Panc1 (cell line): ENCODE results near the gene SPARC. TPM values are rescaled to one million over a fixed set of nuclear protein-coding genes. Genes with fewer than 3 reads are reported as not detected.

ENCODE experiments used
- ATAC-seq: fragments of 200-7000 bp; cut with Tn5 transposase; 2 replicates; pipeline ENCODE4 v1.9.1; 2020; ENCODE audit warnings: mild to moderate bottlenecking, moderate library complexity
- BruUV-seq: library from RNA; stranded (reverse); fragments of 400-500 nt; replicated peaks from 2 replicates; lab custom pipeline; 2021; lab: Mats Ljungman, UMichigan
- CTCF ChIA-PET: fragments of 300-600 bp; sonication (Branson Sonifier 250); formaldehyde crosslinking; loops from one replicate; lab custom pipeline; 2022; ENCODE audit warnings: antibody characterized with exemption; lab: Charles Lee
- POLR2A ChIA-PET: fragments of 300-600 bp; sonication (Branson Sonifier 250); formaldehyde crosslinking; loops from one replicate; lab custom pipeline; 2022; ENCODE audit warnings: antibody characterized with exemption; lab: Charles Lee
- DNase-seq: peaks from one replicate; pipeline ENCODE4 v3.0.0-alpha.2; 2010; ENCODE audit warnings: low read depth, low spot score
- H3K27ac ChIP-seq: 2 replicates; pipeline ENCODE4 v1.5.1; 2011; ENCODE audit warnings: mild to moderate bottlenecking, low read length, inconsistent platforms
- H3K27me3 ChIP-seq: fragments of 200-500 bp; sonication (Bioruptor generic); 2 replicates; pipeline ENCODE4 v1.6.0; 2014; ENCODE audit warnings: low read length, inconsistent platforms; ENCODE audit not compliant: control insufficient read depth, insufficient read depth
- H3K36me3 ChIP-seq: fragments of 200-500 bp; sonication (Bioruptor generic); 2 replicates; pipeline ENCODE4 v1.5.1; 2014; ENCODE audit warnings: inconsistent platforms, mild to moderate bottlenecking, low read length, moderate library complexity; ENCODE audit not compliant: control insufficient read depth, insufficient read depth
- H3K4me1 ChIP-seq: 2 replicates; pipeline ENCODE4 v1.5.1; 2011; ENCODE audit warnings: inconsistent platforms, mild to moderate bottlenecking, low read length, moderate library complexity; ENCODE audit not compliant: control insufficient read depth, insufficient read depth
- H3K4me3 ChIP-seq, 2 experiments: 2 replicates each; pipeline ENCODE4 v1.5.1; 2011 to 2012; ENCODE audit warnings: low read depth in 2 of 2, low read length in 2 of 2, mild to moderate bottlenecking in 2 of 2, inconsistent platforms in 1 of 2, moderate library complexity in 1 of 2
- H3K9me3 ChIP-seq: fragments of 200-500 bp; sonication (Bioruptor generic); 2 replicates; pipeline ENCODE4 v1.5.1; 2014; ENCODE audit warnings: low read depth, mild to moderate bottlenecking, inconsistent platforms, low read length, moderate library complexity; ENCODE audit not compliant: control insufficient read depth, insufficient read depth
- POLR2AphosphoS5 ChIP-seq: IDR thresholded peaks from 2 replicates; pipeline ENCODE4 v1.6.1; 2012; ENCODE audit warnings: mild to moderate bottlenecking, low read depth, low read length, moderate library complexity
- SIN3A ChIP-seq: IDR thresholded peaks from 2 replicates; pipeline ENCODE4 v1.6.1; 2012; ENCODE audit warnings: low read depth, mild to moderate bottlenecking, low read length, moderate library complexity, borderline replicate concordance; ENCODE audit not compliant: insufficient read depth
- TCF7L2 ChIP-seq: IDR thresholded peaks from 2 replicates; pipeline ENCODE4 v1.6.1; 2011; ENCODE audit warnings: mild to moderate bottlenecking, low read depth, low read length, inconsistent platforms
- in situ Hi-C: cut with HindIII; loops from 2 replicates; pipeline ENCODE4 v1.10.0; 2016; ENCODE audit warnings: low sequenced_read_pairs, low pct_unique_long_range_greater_than_20kb
- intact Hi-C: fragments of 100-400 bp; cut with micrococcal nuclease; formaldehyde crosslinking; loops from one replicate; pipeline ENCODE4 v1.10.0; 2022; ENCODE audit not compliant: unreplicated experiment
- total RNA-seq: library from RNA; stranded (reverse); gene quantifications from one replicate; pipeline ENCODE4 v1.2.1, GENCODE V29; 2021; ENCODE audit not compliant: unreplicated experiment
- TF ChIP-seq, protein P1 (sequence below): fragments of 450-650 bp; IDR thresholded peaks from 2 replicates; pipeline ENCODE4 v1.5.1; 2017; ENCODE audit warnings: mild to moderate bottlenecking
- TF ChIP-seq, protein P2 (sequence below), 2 experiments: IDR thresholded peaks; 2 replicates each; pipeline ENCODE4 v1.6.1; 2011 to 2012; ENCODE audit warnings: low read depth in 2 of 2, control low read depth in 1 of 2, low read length in 1 of 2, mild to moderate bottlenecking in 1 of 2, moderate library complexity in 1 of 2; ENCODE audit not compliant: insufficient read depth in 1 of 2

Gene SPARC
- total RNA-seq, 1 experiment from 2014 or later = 228 TPM

DNA sequence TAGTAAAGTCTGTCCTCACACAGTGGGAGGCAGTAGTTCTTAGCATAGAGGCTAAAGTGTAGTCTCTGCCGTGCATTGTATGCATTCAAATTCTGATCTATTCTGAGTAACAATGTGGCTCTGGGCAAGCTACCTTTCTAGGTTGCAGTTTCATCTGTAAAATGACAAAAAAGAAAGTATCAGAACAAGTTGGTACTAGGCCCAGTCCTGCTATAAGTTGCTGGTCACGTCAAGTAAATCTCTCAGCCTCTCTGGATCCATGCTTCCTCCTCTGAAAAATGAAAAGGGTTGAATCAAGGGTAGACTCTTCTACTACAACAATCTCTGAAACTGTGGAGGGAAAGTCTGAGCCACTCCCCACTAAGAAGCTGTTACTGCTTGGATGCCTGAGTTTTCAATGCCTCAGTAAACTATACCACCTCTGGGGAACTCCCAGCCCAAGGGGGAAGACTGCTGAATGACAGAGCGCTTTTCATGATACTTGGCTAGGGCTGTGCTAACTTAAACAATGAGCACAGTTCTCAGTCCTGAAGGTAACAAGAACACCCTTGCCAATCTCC, 34.5 kb upstream of the SPARC start:
- H3K27me3 ChIP-seq = no peaks in the 10 kb centered on the region
- H3K4me1 ChIP-seq = peaks cover 14% of the 10 kb centered on the region
- no peak for ATAC-seq
- H3K27ac ChIP-seq = peak overlapping the region; percentile 54; the same call in 1 of the 2 replicates
- BruUV-seq = no TSS peak
- intact Hi-C loops = no loop called here
- ChIA-PET POLR2A (no interaction called here), CTCF (no interaction called here)
- DNase-seq = no peak
- H3K4me3 ChIP-seq = no peak overlapping the region
- no peaks in the 10 kb centered on the region for H3K36me3 ChIP-seq
- in situ Hi-C loops = no loop called here
- no peak for TF ChIP-seq SIN3A
- TF ChIP-seq, protein P1, sequence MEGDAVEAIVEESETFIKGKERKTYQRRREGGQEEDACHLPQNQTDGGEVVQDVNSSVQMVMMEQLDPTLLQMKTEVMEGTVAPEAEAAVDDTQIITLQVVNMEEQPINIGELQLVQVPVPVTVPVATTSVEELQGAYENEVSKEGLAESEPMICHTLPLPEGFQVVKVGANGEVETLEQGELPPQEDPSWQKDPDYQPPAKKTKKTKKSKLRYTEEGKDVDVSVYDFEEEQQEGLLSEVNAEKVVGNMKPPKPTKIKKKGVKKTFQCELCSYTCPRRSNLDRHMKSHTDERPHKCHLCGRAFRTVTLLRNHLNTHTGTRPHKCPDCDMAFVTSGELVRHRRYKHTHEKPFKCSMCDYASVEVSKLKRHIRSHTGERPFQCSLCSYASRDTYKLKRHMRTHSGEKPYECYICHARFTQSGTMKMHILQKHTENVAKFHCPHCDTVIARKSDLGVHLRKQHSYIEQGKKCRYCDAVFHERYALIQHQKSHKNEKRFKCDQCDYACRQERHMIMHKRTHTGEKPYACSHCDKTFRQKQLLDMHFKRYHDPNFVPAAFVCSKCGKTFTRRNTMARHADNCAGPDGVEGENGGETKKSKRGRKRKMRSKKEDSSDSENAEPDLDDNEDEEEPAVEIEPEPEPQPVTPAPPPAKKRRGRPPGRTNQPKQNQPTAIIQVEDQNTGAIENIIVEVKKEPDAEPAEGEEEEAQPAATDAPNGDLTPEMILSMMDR = no peak
- TF ChIP-seq, protein P2, sequence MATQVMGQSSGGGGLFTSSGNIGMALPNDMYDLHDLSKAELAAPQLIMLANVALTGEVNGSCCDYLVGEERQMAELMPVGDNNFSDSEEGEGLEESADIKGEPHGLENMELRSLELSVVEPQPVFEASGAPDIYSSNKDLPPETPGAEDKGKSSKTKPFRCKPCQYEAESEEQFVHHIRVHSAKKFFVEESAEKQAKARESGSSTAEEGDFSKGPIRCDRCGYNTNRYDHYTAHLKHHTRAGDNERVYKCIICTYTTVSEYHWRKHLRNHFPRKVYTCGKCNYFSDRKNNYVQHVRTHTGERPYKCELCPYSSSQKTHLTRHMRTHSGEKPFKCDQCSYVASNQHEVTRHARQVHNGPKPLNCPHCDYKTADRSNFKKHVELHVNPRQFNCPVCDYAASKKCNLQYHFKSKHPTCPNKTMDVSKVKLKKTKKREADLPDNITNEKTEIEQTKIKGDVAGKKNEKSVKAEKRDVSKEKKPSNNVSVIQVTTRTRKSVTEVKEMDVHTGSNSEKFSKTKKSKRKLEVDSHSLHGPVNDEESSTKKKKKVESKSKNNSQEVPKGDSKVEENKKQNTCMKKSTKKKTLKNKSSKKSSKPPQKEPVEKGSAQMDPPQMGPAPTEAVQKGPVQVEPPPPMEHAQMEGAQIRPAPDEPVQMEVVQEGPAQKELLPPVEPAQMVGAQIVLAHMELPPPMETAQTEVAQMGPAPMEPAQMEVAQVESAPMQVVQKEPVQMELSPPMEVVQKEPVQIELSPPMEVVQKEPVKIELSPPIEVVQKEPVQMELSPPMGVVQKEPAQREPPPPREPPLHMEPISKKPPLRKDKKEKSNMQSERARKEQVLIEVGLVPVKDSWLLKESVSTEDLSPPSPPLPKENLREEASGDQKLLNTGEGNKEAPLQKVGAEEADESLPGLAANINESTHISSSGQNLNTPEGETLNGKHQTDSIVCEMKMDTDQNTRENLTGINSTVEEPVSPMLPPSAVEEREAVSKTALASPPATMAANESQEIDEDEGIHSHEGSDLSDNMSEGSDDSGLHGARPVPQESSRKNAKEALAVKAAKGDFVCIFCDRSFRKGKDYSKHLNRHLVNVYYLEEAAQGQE (IDR thresholded peaks at IDR 0.05; ENCODE audit: insufficient read depth in 1 of 2, low read depth in 2 of 2, low read length in 1 of 2) = no peak
- no peak for TF ChIP-seq POLR2AphosphoS5
- TF ChIP-seq TCF7L2 = no peak
- no peaks in the 10 kb centered on the region for H3K9me3 ChIP-seq

DNA sequence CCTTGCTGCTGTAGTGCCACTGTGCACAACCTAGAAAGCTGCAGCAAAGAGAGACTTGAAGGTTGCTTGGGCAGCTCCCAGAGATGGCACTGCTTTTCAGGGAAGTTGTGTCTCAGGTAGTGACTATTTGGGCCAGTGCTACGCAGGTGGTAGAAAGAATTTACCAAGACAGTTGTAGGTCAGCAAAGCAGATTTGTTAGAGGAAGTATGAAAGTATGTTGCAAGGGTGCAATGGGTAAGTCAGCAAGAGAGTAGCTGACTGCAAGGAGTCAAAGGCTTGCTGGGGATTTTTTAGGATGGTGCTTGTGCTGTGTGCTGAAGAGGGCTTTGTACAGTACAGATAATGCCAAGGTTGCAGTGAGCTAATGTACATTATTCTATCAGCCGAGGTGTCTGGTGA, 33.5 kb upstream of the SPARC start:
- TF ChIP-seq, protein P2 (IDR thresholded peaks at IDR 0.05; ENCODE audit: insufficient read depth in 1 of 2, low read depth in 2 of 2, low read length in 1 of 2) = no peak
- TF ChIP-seq, protein P1 = no peak
- TF ChIP-seq POLR2AphosphoS5 = no peak
- TF ChIP-seq SIN3A = no peak
- no peak for TF ChIP-seq TCF7L2
- Histone ChIP-seq H3K9me3 (no peaks in the 10 kb centered on the region), H3K4me1 (peaks cover 14% of the 10 kb centered on the region), H3K27me3 (no peaks in the 10 kb centered on the region), H3K27ac (peak overlapping the region; percentile 66; the same call in 1 of the 2 replicates), H3K36me3 (no peaks in the 10 kb centered on the region), H3K4me3 (no peak overlapping the region)
- in situ Hi-C loops = no loop called here
- ChIA-PET POLR2A (interaction anchor here (0.6 kb wide), 2 partner anchors 11 to 267 kb away, joined by 4 to 7 read pairs; no protein-coding TSS in a partner anchor), CTCF (interaction anchor here (0.7 to 1.4 kb wide), 2 partner anchors 68 to 236 kb away, joined by 3 to 4 read pairs; no protein-coding TSS in a partner anchor)
- intact Hi-C loops = no loop called here
- ATAC-seq = no peak
- BruUV-seq = no TSS peak
- no peak for DNase-seq
